ENCODE results near the gene CFAP100.

Gene CFAP100

GRCh38 chr3:126406389-126407296, 11.9 kb downstream of the CFAP100 start:
- no peak for DNase-seq

- DNase-seq, result no peak
These were observed 12.8 kb downstream of the CFAP100 start for GRCh38 chr3:126407412-126408044.

- no peak for DNase-seq
These were observed 13.4 kb downstream of the CFAP100 start for GRCh38 chr3:126408099-126408498.

GRCh38 chr3:126412841-126413692, 18.4 kb downstream of the CFAP100 start:
- no peak for DNase-seq

GRCh38 chr3:126413693-126414080, 19.0 kb downstream of the CFAP100 start:
- DNase-seq, result no peak

- no peak for DNase-seq
These were observed 19.7 kb downstream of the CFAP100 start for GRCh38 chr3:126414406-126414805.

GRCh38 chr3:126414961-126415660, 20.4 kb downstream of the CFAP100 start:
- DNase-seq, result no peak

- no peak for DNase-seq
These were observed 21.2 kb downstream of the CFAP100 start for GRCh38 chr3:126415661-126416591.

- DNase-seq, result no peak
These were observed 22.2 kb downstream of the CFAP100 start for GRCh38 chr3:126416943-126417342.

GRCh38 chr3:126417515-126417914, 22.8 kb downstream of the CFAP100 start:
- no peak for DNase-seq

GRCh38 chr3:126417981-126418530, 23.3 kb downstream of the CFAP100 start:
- DNase-seq, result no peak

- no peak for DNase-seq
These were observed 24.0 kb downstream of the CFAP100 start for GRCh38 chr3:126418661-126419131.

GRCh38 chr3:126419151-126419703, 24.5 kb downstream of the CFAP100 start:
- no peak for DNase-seq

- no peak for DNase-seq
These were observed 25.4 kb downstream of the CFAP100 start for GRCh38 chr3:126419886-126420786.

- DNase-seq, result no peak
These were observed 26.9 kb downstream of the CFAP100 start for GRCh38 chr3:126421573-126422119.

GRCh38 chr3:126422121-126422520, 27.4 kb downstream of the CFAP100 start:
- DNase-seq, result no peak

- DNase-seq, result no peak
These were observed 27.9 kb downstream of the CFAP100 start for GRCh38 chr3:126422571-126423091.

GRCh38 chr3:126423191-126424038, 28.7 kb downstream of the CFAP100 start:
- DNase-seq, result no peak
